Panc1 (cell line): Measurements from ENCODE around the gene RRAS2. TPM values are rescaled to one million over a fixed set of nuclear protein-coding genes. Genes with fewer than 3 reads are reported as not detected.
A peak's percentile ranks its signal among the peaks of the same experiment; 100 is the strongest.

Experiments used
- ATAC-seq: fragments of 200-7000 bp; cut with Tn5 transposase; 2 replicates; pipeline ENCODE4 v1.9.1; 2020; ENCODE audit warnings: mild to moderate bottlenecking, moderate library complexity
- BruUV-seq: library from RNA; stranded (reverse); fragments of 400-500 nt; replicated peaks from 2 replicates; lab custom pipeline; 2021; lab: Mats Ljungman, UMichigan
- CTCF ChIA-PET: fragments of 300-600 bp; sonication (Branson Sonifier 250); formaldehyde crosslinking; loops from one replicate; lab custom pipeline; 2022; ENCODE audit warnings: antibody characterized with exemption; lab: Charles Lee
- POLR2A ChIA-PET: fragments of 300-600 bp; sonication (Branson Sonifier 250); formaldehyde crosslinking; loops from one replicate; lab custom pipeline; 2022; ENCODE audit warnings: antibody characterized with exemption; lab: Charles Lee
- DNase-seq: peaks from one replicate; pipeline ENCODE4 v3.0.0-alpha.2; 2010; ENCODE audit warnings: low read depth, low spot score
- H3K27ac ChIP-seq: 2 replicates; pipeline ENCODE4 v1.5.1; 2011; ENCODE audit warnings: mild to moderate bottlenecking, low read length, inconsistent platforms
- H3K27me3 ChIP-seq: fragments of 200-500 bp; sonication (Bioruptor generic); 2 replicates; pipeline ENCODE4 v1.6.0; 2014; ENCODE audit warnings: low read length, inconsistent platforms; ENCODE audit not compliant: control insufficient read depth, insufficient read depth
- H3K36me3 ChIP-seq: fragments of 200-500 bp; sonication (Bioruptor generic); 2 replicates; pipeline ENCODE4 v1.5.1; 2014; ENCODE audit warnings: inconsistent platforms, mild to moderate bottlenecking, low read length, moderate library complexity; ENCODE audit not compliant: control insufficient read depth, insufficient read depth
- H3K4me1 ChIP-seq: 2 replicates; pipeline ENCODE4 v1.5.1; 2011; ENCODE audit warnings: inconsistent platforms, mild to moderate bottlenecking, low read length, moderate library complexity; ENCODE audit not compliant: control insufficient read depth, insufficient read depth
- H3K4me3 ChIP-seq, 2 experiments: 2 replicates each; pipeline ENCODE4 v1.5.1; 2011 to 2012; ENCODE audit warnings: low read depth in 2 of 2, low read length in 2 of 2, mild to moderate bottlenecking in 2 of 2, inconsistent platforms in 1 of 2, moderate library complexity in 1 of 2
- H3K9me3 ChIP-seq: fragments of 200-500 bp; sonication (Bioruptor generic); 2 replicates; pipeline ENCODE4 v1.5.1; 2014; ENCODE audit warnings: low read depth, mild to moderate bottlenecking, inconsistent platforms, low read length, moderate library complexity; ENCODE audit not compliant: control insufficient read depth, insufficient read depth
- CTCF ChIP-seq: fragments of 450-650 bp; IDR thresholded peaks from 2 replicates; pipeline ENCODE4 v1.5.1; 2017; ENCODE audit warnings: mild to moderate bottlenecking
- POLR2AphosphoS5 ChIP-seq: IDR thresholded peaks from 2 replicates; pipeline ENCODE4 v1.6.1; 2012; ENCODE audit warnings: mild to moderate bottlenecking, low read depth, low read length, moderate library complexity
- REST ChIP-seq, 2 experiments: IDR thresholded peaks; 2 replicates each; pipeline ENCODE4 v1.6.1; 2011 to 2012; ENCODE audit warnings: low read depth in 2 of 2, control low read depth in 1 of 2, low read length in 1 of 2, mild to moderate bottlenecking in 1 of 2, moderate library complexity in 1 of 2; ENCODE audit not compliant: insufficient read depth in 1 of 2
- SIN3A ChIP-seq: IDR thresholded peaks from 2 replicates; pipeline ENCODE4 v1.6.1; 2012; ENCODE audit warnings: low read depth, mild to moderate bottlenecking, low read length, moderate library complexity, borderline replicate concordance; ENCODE audit not compliant: insufficient read depth
- TCF7L2 ChIP-seq: IDR thresholded peaks from 2 replicates; pipeline ENCODE4 v1.6.1; 2011; ENCODE audit warnings: mild to moderate bottlenecking, low read depth, low read length, inconsistent platforms
- in situ Hi-C: cut with HindIII; loops from 2 replicates; pipeline ENCODE4 v1.10.0; 2016; ENCODE audit warnings: low sequenced_read_pairs, low pct_unique_long_range_greater_than_20kb
- intact Hi-C: fragments of 100-400 bp; cut with micrococcal nuclease; formaldehyde crosslinking; loops from one replicate; pipeline ENCODE4 v1.10.0; 2022; ENCODE audit not compliant: unreplicated experiment
- total RNA-seq: library from RNA; stranded (reverse); gene quantifications from one replicate; pipeline ENCODE4 v1.2.1, GENCODE V29; 2021; ENCODE audit not compliant: unreplicated experiment

RRAS2 gene
- total RNA-seq, 1 experiment from 2014 or later = 58.4 TPM

- no peak overlapping the region for H3K27ac ChIP-seq
- H3K4me1 ChIP-seq = no peaks in the 10 kb centered on the region
- DNase-seq (peak; percentile 88), ATAC-seq (peak; percentile 97)
- ChIA-PET CTCF (interaction anchor here (0.6 kb wide), 1 partner anchor 69 kb away, joined by 6 read pairs; no protein-coding TSS in a partner anchor), POLR2A (no interaction called here)
- intact Hi-C loops = no loop called here
- no peak for TF ChIP-seq TCF7L2
- no peak for TF ChIP-seq CTCF
- no peak for TF ChIP-seq REST (IDR thresholded peaks at IDR 0.05; ENCODE audit: insufficient read depth in 1 of 2, low read depth in 2 of 2, low read length in 1 of 2)
- no peak for TF ChIP-seq SIN3A
- TF ChIP-seq POLR2AphosphoS5 = no peak
- H3K36me3 ChIP-seq = no peaks in the 10 kb centered on the region
- BruUV-seq = no TSS peak
- H3K4me3 ChIP-seq = no peak overlapping the region
- no peaks in the 10 kb centered on the region for H3K27me3 ChIP-seq
- peaks cover 18% of the 10 kb centered on the region for H3K9me3 ChIP-seq
- in situ Hi-C loops = no loop called here
Measured at GRCh38 chr11:14336507-14337503, 22.2 kb downstream of the RRAS2 start.

- DNase-seq = no peak
- BruUV-seq = no TSS peak
- ChIA-PET CTCF (no interaction called here), POLR2A (no interaction called here)
- intact Hi-C loops = no loop called here
- no peaks in the 10 kb centered on the region for H3K36me3 ChIP-seq
- TF ChIP-seq SIN3A (no peak), REST (IDR thresholded peaks at IDR 0.05; ENCODE audit: insufficient read depth in 1 of 2, low read depth in 2 of 2, low read length in 1 of 2) (no peak), TCF7L2 (no peak)
- H3K27me3 ChIP-seq = no peaks in the 10 kb centered on the region
- no peak overlapping the region for H3K27ac ChIP-seq
- no peaks in the 10 kb centered on the region for H3K4me1 ChIP-seq
- H3K4me3 ChIP-seq = no peak overlapping the region
- no peak for ATAC-seq
- peaks cover 18% of the 10 kb centered on the region for H3K9me3 ChIP-seq
- in situ Hi-C loops = no loop called here
Measured at GRCh38 chr11:14335712-14336111, 23.3 kb downstream of the RRAS2 start.
